Activated CD4-positive, alpha-beta T cell treated with anti-CD3 and anti-CD28 coated beads, Interleukin-2, Interleukin-6, amounts not matched to agents 100 ng/mL and 50 ng/mL, durations not matched to agents 16 hours and 8 hours (primary cell): Measurements from ENCODE around the gene IGF1.
"Not testable (repeated sequence)": the region's sequence is repeated elsewhere in the genome, so short reads cannot be mapped to it uniquely, and the experiment has no call there.

Source experiments
- DNase-seq: peaks from one replicate; pipeline ENCODE4 v3.0.0-alpha.2; 2020

Gene IGF1

GRCh38 chr12:102379346-102380162, 100.8 kb downstream of the IGF1 start:
- no peak for DNase-seq

- DNase-seq: no peak
These were observed 103.6 kb downstream of the IGF1 start for GRCh38 chr12:102376781-102377180.

- no peak for DNase-seq
These were observed 104.1 kb downstream of the IGF1 start for GRCh38 chr12:102376181-102376747.

GRCh38 chr12:102374190-102374589, 106.2 kb downstream of the IGF1 start:
- no peak for DNase-seq

- DNase-seq: no peak
These were observed 108.3 kb downstream of the IGF1 start for GRCh38 chr12:102372087-102372486.

GRCh38 chr12:102371165-102371564, 109.2 kb downstream of the IGF1 start:
- DNase-seq: no peak

GRCh38 chr12:102369876-102370275, 110.5 kb downstream of the IGF1 start:
- no peak for DNase-seq

GRCh38 chr12:102365365-102365764, 115.0 kb downstream of the IGF1 start:
- no peak for DNase-seq

GRCh38 chr12:102364709-102365108, 115.7 kb downstream of the IGF1 start:
- DNase-seq: no peak

- no peak for DNase-seq
These were observed 123.7 kb downstream of the IGF1 start for GRCh38 chr12:102356690-102357089.

- DNase-seq: not testable (repeated sequence)
These were observed 126.1 kb downstream of the IGF1 start for GRCh38 chr12:102354281-102354680.

- DNase-seq: no peak
These were observed 129.0 kb downstream of the IGF1 start for GRCh38 chr12:102351322-102351721.

- no peak for DNase-seq
These were observed 130.3 kb downstream of the IGF1 start for GRCh38 chr12:102350070-102350469.

GRCh38 chr12:102349079-102349478, 131.3 kb downstream of the IGF1 start:
- DNase-seq: no peak

- no peak for DNase-seq
These were observed 132.6 kb downstream of the IGF1 start for GRCh38 chr12:102347811-102348210.
